Neural cell (in vitro differentiated cells): ENCODE results near the gene TMEM81.

ENCODE experiments used
- EP300 ChIP-seq: fragments of 450-650 bp; conservative IDR thresholded peaks from 2 replicates; pipeline ENCODE4 v1.6.1; 2014; ENCODE audit warnings: antibody characterized with exemption, mild to moderate bottlenecking, moderate library complexity; ENCODE audit not compliant: poor library complexity, severe bottlenecking
- EZH2 ChIP-seq: fragments of 200-600, 300-800 bp; shearing (Covaris generic), sonication (generic); IDR thresholded peaks from 2 replicates; pipeline ENCODE4 v1.6.1; 2014; ENCODE audit warnings: antibody characterized with exemption, low read length, borderline replicate concordance, mild to moderate bottlenecking; ENCODE audit not compliant: insufficient read depth, poor library complexity, severe bottlenecking
- RAD21 ChIP-seq: fragments of 450-650 bp; conservative IDR thresholded peaks from 2 replicates; pipeline ENCODE4 v1.6.1; 2014; ENCODE audit warnings: antibody characterized with exemption, mild to moderate bottlenecking, moderate library complexity
- TF ChIP-seq, protein P1 (sequence below): fragments of 450-650 bp; IDR thresholded peaks from 2 replicates; pipeline ENCODE4 v1.5.1; 2014; ENCODE audit warnings: antibody characterized with exemption, mild to moderate bottlenecking, moderate library complexity; ENCODE audit not compliant: poor library complexity, severe bottlenecking
- TF ChIP-seq, protein P2 (sequence below): IDR thresholded peaks from 2 replicates; pipeline ENCODE4 v1.6.1; 2012; ENCODE audit warnings: borderline replicate concordance

DNA sequence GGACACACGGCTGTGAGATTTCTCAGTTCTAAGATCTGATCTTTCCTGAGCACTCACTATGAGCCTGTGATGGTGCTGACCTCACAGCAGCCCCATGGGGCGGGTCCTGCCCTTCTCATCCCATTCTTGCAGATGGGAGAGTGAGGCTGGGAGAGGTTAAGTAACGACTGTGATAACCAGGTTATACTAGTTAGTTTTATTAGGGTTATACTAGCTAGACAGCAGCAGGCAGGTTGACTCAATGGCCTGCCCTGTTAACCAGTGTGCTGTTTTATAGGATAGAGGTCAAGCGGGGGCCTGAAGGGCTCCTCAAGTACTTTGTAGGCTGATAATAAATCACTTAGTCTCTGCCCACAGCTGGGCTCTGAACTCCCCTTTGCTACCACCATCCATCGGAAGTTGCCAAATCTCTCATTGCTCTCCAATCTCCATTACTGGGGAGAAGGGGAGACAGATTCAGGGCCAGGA lies 36.5 kb downstream of the TMEM81 start:
- TF ChIP-seq, protein P1, sequence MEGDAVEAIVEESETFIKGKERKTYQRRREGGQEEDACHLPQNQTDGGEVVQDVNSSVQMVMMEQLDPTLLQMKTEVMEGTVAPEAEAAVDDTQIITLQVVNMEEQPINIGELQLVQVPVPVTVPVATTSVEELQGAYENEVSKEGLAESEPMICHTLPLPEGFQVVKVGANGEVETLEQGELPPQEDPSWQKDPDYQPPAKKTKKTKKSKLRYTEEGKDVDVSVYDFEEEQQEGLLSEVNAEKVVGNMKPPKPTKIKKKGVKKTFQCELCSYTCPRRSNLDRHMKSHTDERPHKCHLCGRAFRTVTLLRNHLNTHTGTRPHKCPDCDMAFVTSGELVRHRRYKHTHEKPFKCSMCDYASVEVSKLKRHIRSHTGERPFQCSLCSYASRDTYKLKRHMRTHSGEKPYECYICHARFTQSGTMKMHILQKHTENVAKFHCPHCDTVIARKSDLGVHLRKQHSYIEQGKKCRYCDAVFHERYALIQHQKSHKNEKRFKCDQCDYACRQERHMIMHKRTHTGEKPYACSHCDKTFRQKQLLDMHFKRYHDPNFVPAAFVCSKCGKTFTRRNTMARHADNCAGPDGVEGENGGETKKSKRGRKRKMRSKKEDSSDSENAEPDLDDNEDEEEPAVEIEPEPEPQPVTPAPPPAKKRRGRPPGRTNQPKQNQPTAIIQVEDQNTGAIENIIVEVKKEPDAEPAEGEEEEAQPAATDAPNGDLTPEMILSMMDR, result no peak
- TF ChIP-seq, protein P2, sequence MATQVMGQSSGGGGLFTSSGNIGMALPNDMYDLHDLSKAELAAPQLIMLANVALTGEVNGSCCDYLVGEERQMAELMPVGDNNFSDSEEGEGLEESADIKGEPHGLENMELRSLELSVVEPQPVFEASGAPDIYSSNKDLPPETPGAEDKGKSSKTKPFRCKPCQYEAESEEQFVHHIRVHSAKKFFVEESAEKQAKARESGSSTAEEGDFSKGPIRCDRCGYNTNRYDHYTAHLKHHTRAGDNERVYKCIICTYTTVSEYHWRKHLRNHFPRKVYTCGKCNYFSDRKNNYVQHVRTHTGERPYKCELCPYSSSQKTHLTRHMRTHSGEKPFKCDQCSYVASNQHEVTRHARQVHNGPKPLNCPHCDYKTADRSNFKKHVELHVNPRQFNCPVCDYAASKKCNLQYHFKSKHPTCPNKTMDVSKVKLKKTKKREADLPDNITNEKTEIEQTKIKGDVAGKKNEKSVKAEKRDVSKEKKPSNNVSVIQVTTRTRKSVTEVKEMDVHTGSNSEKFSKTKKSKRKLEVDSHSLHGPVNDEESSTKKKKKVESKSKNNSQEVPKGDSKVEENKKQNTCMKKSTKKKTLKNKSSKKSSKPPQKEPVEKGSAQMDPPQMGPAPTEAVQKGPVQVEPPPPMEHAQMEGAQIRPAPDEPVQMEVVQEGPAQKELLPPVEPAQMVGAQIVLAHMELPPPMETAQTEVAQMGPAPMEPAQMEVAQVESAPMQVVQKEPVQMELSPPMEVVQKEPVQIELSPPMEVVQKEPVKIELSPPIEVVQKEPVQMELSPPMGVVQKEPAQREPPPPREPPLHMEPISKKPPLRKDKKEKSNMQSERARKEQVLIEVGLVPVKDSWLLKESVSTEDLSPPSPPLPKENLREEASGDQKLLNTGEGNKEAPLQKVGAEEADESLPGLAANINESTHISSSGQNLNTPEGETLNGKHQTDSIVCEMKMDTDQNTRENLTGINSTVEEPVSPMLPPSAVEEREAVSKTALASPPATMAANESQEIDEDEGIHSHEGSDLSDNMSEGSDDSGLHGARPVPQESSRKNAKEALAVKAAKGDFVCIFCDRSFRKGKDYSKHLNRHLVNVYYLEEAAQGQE, result no peak
- TF ChIP-seq EP300 (no peak), EZH2 (no peak), RAD21 (no peak)
